Activated CD4-positive, alpha-beta T cell treated with anti-CD3 and anti-CD28 coated beads for 36 hours (primary cell): ENCODE results near the gene SIRPB1. TPM values are rescaled to one million over a fixed set of nuclear protein-coding genes. Genes with fewer than 3 reads are reported as not detected.
"Not testable (repeated sequence)": the region's sequence is repeated elsewhere in the genome, so short reads cannot be mapped to it uniquely, and the experiment has no call there.

Experiments used
- ATAC-seq: fragments of 200-7000 bp; cut with Tn5 transposase; one replicate; pipeline ENCODE4 v1.10.0; 2021; ENCODE audit warnings: mild to moderate bottlenecking, moderate library complexity
- CTCF ChIA-PET: fragments of 350-600 bp; sonication (Branson Sonifier 250); formaldehyde crosslinking; loops from one replicate; lab custom pipeline; 2021; ENCODE audit warnings: antibody characterized with exemption; lab: Charles Lee
- POLR2A ChIA-PET: fragments of 350-600 bp; sonication (Branson Sonifier 250); formaldehyde crosslinking; loops from one replicate; lab custom pipeline; 2021; ENCODE audit warnings: antibody characterized with exemption, inconsistent platforms; lab: Charles Lee
- DNase-seq: peaks from one replicate; pipeline ENCODE4 v3.0.0-alpha.2; 2020
- H3K27ac Mint-ChIP-seq: one replicate; pipeline ENCODE4 v1.8.0; 2021; ENCODE audit warnings: mixed read lengths
- H3K27me3 Mint-ChIP-seq: one replicate; pipeline ENCODE4 v1.8.0; 2021; ENCODE audit warnings: mixed read lengths
- H3K36me3 Mint-ChIP-seq: one replicate; pipeline ENCODE4 v1.8.0; 2021; ENCODE audit warnings: low read depth, mixed read lengths
- H3K4me1 Mint-ChIP-seq: one replicate; pipeline ENCODE4 v1.8.0; 2021; ENCODE audit warnings: mixed read lengths
- H3K4me3 Mint-ChIP-seq: one replicate; pipeline ENCODE4 v1.8.0; 2021; ENCODE audit warnings: mild to moderate bottlenecking, moderate library complexity, mixed read lengths
- H3K9me3 Mint-ChIP-seq: one replicate; pipeline ENCODE4 v1.8.0; 2021; ENCODE audit warnings: low read depth, mixed read lengths
- intact Hi-C, 2 experiments: fragments of 100-400 bp; cut with DNase I in 1 of 2; cut with micrococcal nuclease in 1 of 2; formaldehyde crosslinking; loops; one replicate each; pipeline versions ENCODE4 v1.14.2 to v1.15.1; 2022 to 2024; cut with DNase I, micrococcal nuclease
- total RNA-seq, 2 experiments: library from RNA; stranded (reverse); gene quantifications; one replicate each; pipeline ENCODE4 v1.2.3, GENCODE V29; 2021

The SIRPB1 gene
- total RNA-seq, 2 experiments from 2014 or later, result 1.0 to 2.1 TPM

- H3K4me1 Mint-ChIP-seq, result no peaks in the 10 kb centered on the region
- ChIA-PET POLR2A (no interaction called here), CTCF (no interaction called here)
- no peak overlapping the region for H3K4me3 Mint-ChIP-seq
- no peak for DNase-seq
- no peak overlapping the region for H3K27ac Mint-ChIP-seq
- H3K9me3 Mint-ChIP-seq, result no peaks in the 10 kb centered on the region
- ATAC-seq, result no peak
- intact Hi-C loops, result no loop called here
- no peaks in the 10 kb centered on the region for H3K36me3 Mint-ChIP-seq
- no peaks in the 10 kb centered on the region for H3K27me3 Mint-ChIP-seq
Measured at GRCh38 chr20:1600736-1601135, 19.1 kb downstream of the SIRPB1 start.

GRCh38 chr20:1595333-1595732 is 24.5 kb downstream of the SIRPB1 start:
- POLR2A ChIA-PET, result no interaction called here
- Mint-ChIP-seq H3K9me3 (no peaks in the 10 kb centered on the region), H3K4me3 (no peak overlapping the region), H3K36me3 (no peaks in the 10 kb centered on the region), H3K27me3 (no peaks in the 10 kb centered on the region), H3K4me1 (no peaks in the 10 kb centered on the region), H3K27ac (no peak overlapping the region)
- CTCF ChIA-PET, result no interaction called here
- no peak for DNase-seq
- ATAC-seq, result no peak
- intact Hi-C loops, result no loop called here

GRCh38 chr20:1588533-1589460 is 31.0 kb downstream of the SIRPB1 start:
- Mint-ChIP-seq H3K27me3 (no peaks in the 10 kb centered on the region), H3K27ac (no peak overlapping the region), H3K4me3 (no peak overlapping the region), H3K9me3 (no peaks in the 10 kb centered on the region), H3K36me3 (no peaks in the 10 kb centered on the region), H3K4me1 (no peaks in the 10 kb centered on the region)
- no peak for DNase-seq
- intact Hi-C loops, result no loop called here
- no peak for ATAC-seq
- POLR2A ChIA-PET, result no interaction called here
- CTCF ChIA-PET, result no interaction called here

- no peak overlapping the region for H3K27ac Mint-ChIP-seq
- no peak for ATAC-seq
- no peak for DNase-seq
- POLR2A ChIA-PET, result no interaction called here
- no peak overlapping the region for H3K4me3 Mint-ChIP-seq
- H3K9me3 Mint-ChIP-seq, result no peaks in the 10 kb centered on the region
- no peaks in the 10 kb centered on the region for H3K4me1 Mint-ChIP-seq
- intact Hi-C loops, result no loop called here
- no peaks in the 10 kb centered on the region for H3K36me3 Mint-ChIP-seq
- no peaks in the 10 kb centered on the region for H3K27me3 Mint-ChIP-seq
- CTCF ChIA-PET, result no interaction called here
Measured at GRCh38 chr20:1587781-1588532, 31.9 kb downstream of the SIRPB1 start.

DNA sequence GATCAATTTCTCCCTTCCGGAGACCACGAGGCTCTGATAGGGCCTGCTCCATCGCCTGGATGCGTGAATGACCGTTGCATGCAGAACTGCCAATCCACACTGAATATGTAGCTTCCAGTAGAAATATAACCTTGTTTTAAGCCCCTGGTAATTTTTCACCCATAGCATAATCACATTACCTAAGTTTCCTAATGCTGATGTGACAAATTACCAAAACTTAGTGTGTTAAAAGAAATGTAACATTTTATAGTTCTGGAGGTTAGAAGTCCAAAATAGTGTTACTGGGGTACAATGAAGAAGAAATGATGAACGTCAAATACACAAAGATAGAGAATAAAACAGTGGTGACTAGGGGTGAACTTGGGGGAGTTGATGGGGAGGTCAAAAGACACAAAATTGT is 40.3 kb downstream of the SIRPB1 start:
- intact Hi-C loops, result loop anchor here in 1 of 2 experiments (2.0 kb wide), 1 partner anchor 35 kb away; no protein-coding TSS in a partner anchor
- POLR2A ChIA-PET, result no interaction called here
- CTCF ChIA-PET, result interaction anchor here (1.6 kb wide), 1 partner anchor 40 kb away, joined by 3 read pairs; the partner anchor contains the start of gene SIRPB1
- no peak for ATAC-seq
- Mint-ChIP-seq H3K36me3 (no peaks in the 10 kb centered on the region), H3K27ac (no peak overlapping the region), H3K27me3 (no peaks in the 10 kb centered on the region), H3K4me1 (peaks cover 3% of the 10 kb centered on the region), H3K4me3 (no peak overlapping the region), H3K9me3 (no peaks in the 10 kb centered on the region)
- DNase-seq, result no peak

GRCh38 chr20:1577906-1578305 is 41.9 kb downstream of the SIRPB1 start:
- POLR2A ChIA-PET, result no interaction called here
- intact Hi-C loops, result loop anchor here in 1 of 2 experiments (2.0 kb wide), 1 partner anchor 37 kb away; no protein-coding TSS in a partner anchor

DNA sequence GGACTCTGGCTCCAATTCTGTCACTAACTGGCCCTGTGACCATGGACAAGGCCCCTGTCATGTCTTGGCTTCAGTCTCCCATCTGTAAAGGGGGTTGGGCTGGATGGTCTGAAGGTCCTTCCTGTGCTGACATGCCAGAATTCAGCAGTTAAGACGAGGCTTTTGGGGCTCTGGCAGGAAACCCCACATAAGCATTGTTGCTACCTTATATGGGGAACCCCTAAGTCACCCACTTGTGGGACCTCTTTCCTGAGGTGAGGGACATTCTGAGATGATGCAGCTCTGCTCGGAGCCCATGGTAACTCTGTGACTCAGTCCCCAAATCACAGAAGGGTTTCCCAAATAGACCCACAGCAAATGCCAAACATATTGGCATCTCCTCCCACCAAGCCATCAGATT is 42.5 kb downstream of the SIRPB1 start:
- H3K9me3 Mint-ChIP-seq, H3K27ac Mint-ChIP-seq, CTCF ChIA-PET, intact Hi-C loops, H3K4me3 Mint-ChIP-seq, H3K27me3 Mint-ChIP-seq, H3K4me1 Mint-ChIP-seq, POLR2A ChIA-PET, DNase-seq, H3K36me3 Mint-ChIP-seq, ATAC-seq: not testable (repeated sequence)

More at GRCh38 chr20:1577906-1578305, 41.9 kb downstream of the SIRPB1 start:
- Mint-ChIP-seq H3K27ac (no peak overlapping the region), H3K4me3 (no peak overlapping the region), H3K4me1 (peaks cover 3% of the 10 kb centered on the region), H3K27me3 (no peaks in the 10 kb centered on the region), H3K36me3 (no peaks in the 10 kb centered on the region), H3K9me3 (no peaks in the 10 kb centered on the region)
- ATAC-seq, result no peak
- no peak for DNase-seq
- CTCF ChIA-PET, result interaction anchor here (1.6 kb wide), 1 partner anchor 42 kb away, joined by 3 read pairs; the partner anchor contains the start of gene SIRPB1

DNA sequence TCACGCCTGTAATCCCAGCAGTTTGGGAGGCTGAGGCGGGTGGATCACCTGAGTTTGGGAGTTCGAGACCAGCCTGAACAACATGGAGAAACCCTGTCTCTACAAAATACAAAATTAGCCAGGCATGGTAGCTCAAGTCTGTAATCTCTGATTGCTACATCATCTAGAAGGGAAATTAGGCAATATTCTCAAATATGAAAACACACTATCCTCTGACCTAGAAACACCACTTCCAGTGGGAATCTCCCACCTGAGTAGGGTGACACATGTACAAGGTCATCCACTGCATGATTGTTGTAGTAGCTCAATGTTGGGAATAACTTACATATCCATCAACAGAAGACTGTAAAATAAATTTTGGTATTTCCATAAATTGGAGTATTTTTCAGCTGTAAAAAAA is 43.2 kb downstream of the SIRPB1 start:
- Mint-ChIP-seq H3K4me1 (peaks cover 3% of the 10 kb centered on the region), H3K27me3 (no peaks in the 10 kb centered on the region), H3K36me3 (no peaks in the 10 kb centered on the region), H3K9me3 (no peaks in the 10 kb centered on the region), H3K27ac (no peak overlapping the region), H3K4me3 (no peak overlapping the region)
- CTCF ChIA-PET, result no interaction called here
- POLR2A ChIA-PET, result no interaction called here
- ATAC-seq (no peak), DNase-seq (no peak)
- intact Hi-C loops, result no loop called here

GRCh38 chr20:1576003-1576402 is 43.8 kb downstream of the SIRPB1 start:
- H3K27ac Mint-ChIP-seq, H3K27me3 Mint-ChIP-seq, H3K36me3 Mint-ChIP-seq, H3K4me1 Mint-ChIP-seq, CTCF ChIA-PET, POLR2A ChIA-PET, H3K9me3 Mint-ChIP-seq, intact Hi-C loops, H3K4me3 Mint-ChIP-seq: not testable (repeated sequence)
- ATAC-seq, result peak; percentile 64
- peak; percentile 13 for DNase-seq

- H3K36me3 Mint-ChIP-seq, POLR2A ChIA-PET, ATAC-seq, DNase-seq, H3K27ac Mint-ChIP-seq, H3K9me3 Mint-ChIP-seq, intact Hi-C loops, H3K4me3 Mint-ChIP-seq, H3K27me3 Mint-ChIP-seq: not testable (repeated sequence)
- H3K4me1 Mint-ChIP-seq, result peaks cover 15% of the 10 kb centered on the region
- CTCF ChIA-PET, result interaction anchor here (1.2 kb wide), 1 partner anchor 205 kb away, joined by 3 read pairs; no protein-coding TSS in a partner anchor
Measured at GRCh38 chr20:1571583-1571982, 48.2 kb downstream of the SIRPB1 start.
